Immature natural killer cell (primary cell): ENCODE measurements around the gene ADAMTSL2. TPM values are rescaled to one million over a fixed set of nuclear protein-coding genes. Genes with fewer than 3 reads are reported as not detected.

Experiments used
- DNase-seq, 3 donors: peaks; one replicate each; pipeline ENCODE4 v3.0.0; 2022; ENCODE audit warnings: mixed read lengths in 1 of 3
- H3K27ac Mint-ChIP-seq, 6 donors: one replicate each; pipeline ENCODE4 v1.8.0; 2020; ENCODE audit warnings: mixed read lengths in 6 of 6, mild to moderate bottlenecking in 5 of 6, inconsistent platforms in 4 of 6, moderate library complexity in 3 of 6
- H3K27me3 Mint-ChIP-seq, 3 donors: one replicate each; pipeline ENCODE4 v1.8.0; 2020 to 2021; ENCODE audit warnings: low read depth in 3 of 3, mild to moderate bottlenecking in 3 of 3, mixed read lengths in 3 of 3, moderate library complexity in 3 of 3, inconsistent platforms in 1 of 3
- H3K36me3 Mint-ChIP-seq, 3 donors: one replicate each; pipeline ENCODE4 v1.8.0; 2020; ENCODE audit warnings: mixed read lengths in 3 of 3, inconsistent platforms in 2 of 3, mild to moderate bottlenecking in 2 of 3
- H3K4me1 Mint-ChIP-seq, 2 donors: one replicate each; pipeline ENCODE4 v1.8.0; 2020; ENCODE audit warnings: inconsistent platforms in 2 of 2, mild to moderate bottlenecking in 2 of 2, mixed read lengths in 2 of 2, moderate library complexity in 1 of 2
- H3K4me3 Mint-ChIP-seq, 5 donors: one replicate each; pipeline ENCODE4 v1.8.0; 2020; ENCODE audit warnings: mild to moderate bottlenecking in 5 of 5, mixed read lengths in 5 of 5, inconsistent platforms in 3 of 5, moderate library complexity in 3 of 5
- H3K9me3 Mint-ChIP-seq, 6 donors: one replicate each; pipeline ENCODE4 v1.8.0; 2020; ENCODE audit warnings: mild to moderate bottlenecking in 6 of 6, mixed read lengths in 6 of 6, inconsistent platforms in 4 of 6, moderate library complexity in 3 of 6
- polyA plus RNA-seq, 3 donors: library from polyadenylated mRNA; unstranded; fragments of 300-500 nt; fragmentation: Illumina TruSeq; gene quantifications; one replicate each; pipeline ENCODE4 v1.2.3, GENCODE V29; 2021

The ADAMTSL2 gene
- polyA plus RNA-seq, 3 donors from 2014 or later: not detected

DNA sequence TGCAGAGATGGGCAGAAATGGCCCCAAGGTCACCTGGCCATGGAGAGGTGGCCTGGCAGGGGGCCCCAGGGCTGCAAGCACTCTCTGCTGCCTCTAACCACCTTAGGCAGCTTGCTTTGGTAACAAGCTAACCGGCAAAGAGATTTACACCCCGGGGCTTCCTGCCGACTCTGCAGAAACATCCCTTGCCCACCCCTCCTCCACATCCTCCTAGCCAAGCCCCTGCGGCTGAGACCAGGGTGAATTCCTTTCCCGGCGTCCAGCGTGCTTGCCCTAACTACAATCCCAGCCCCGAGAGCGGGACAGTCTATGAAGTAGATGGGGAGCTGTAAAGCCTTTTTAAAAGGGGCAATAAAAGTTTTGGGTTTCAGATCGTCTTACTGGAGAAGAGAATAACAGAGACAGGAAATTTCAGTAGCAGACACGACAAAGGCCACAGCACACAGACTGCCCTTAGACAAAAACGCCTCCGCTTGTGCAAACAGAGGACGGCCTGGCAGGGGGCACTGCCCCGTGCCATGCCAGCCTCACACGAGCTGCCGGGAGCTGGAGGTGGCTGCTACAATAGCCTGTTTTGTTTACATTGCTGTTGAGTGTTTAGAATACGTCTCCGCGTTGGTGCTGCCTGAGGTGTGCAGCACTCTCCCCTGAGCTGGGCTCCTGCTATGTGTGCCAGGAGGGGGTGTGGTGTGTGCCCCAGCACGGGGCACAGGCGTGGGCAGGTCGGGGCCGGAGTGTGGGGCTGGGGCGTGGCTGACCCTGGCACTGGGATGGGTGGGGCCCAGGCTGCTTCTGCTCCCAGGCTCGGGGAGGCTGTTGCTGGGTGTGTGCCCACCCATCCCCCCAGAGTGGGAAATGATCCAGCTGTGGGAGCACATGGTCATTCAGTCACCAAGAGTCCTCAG, 25.1 kb upstream of the ADAMTSL2 start:
- no peaks in the 10 kb centered on the region for H3K9me3 Mint-ChIP-seq
- H3K4me3 Mint-ChIP-seq: peak overlapping the region; percentile 10 to 64 (median 58)
- peaks cover 0 to 2% (median 0%) of the 10 kb centered on the region in 3 donors for H3K27me3 Mint-ChIP-seq
- H3K36me3 Mint-ChIP-seq: no peaks in the 10 kb centered on the region
- DNase-seq: peak in 1 of 3 donors; percentile 12
- peak overlapping the region in 3 of 6 donors; percentile 15 to 53 (median 35) for H3K27ac Mint-ChIP-seq
- H3K4me1 Mint-ChIP-seq: peaks cover 10% of the 10 kb centered on the region in 2 donors

DNA sequence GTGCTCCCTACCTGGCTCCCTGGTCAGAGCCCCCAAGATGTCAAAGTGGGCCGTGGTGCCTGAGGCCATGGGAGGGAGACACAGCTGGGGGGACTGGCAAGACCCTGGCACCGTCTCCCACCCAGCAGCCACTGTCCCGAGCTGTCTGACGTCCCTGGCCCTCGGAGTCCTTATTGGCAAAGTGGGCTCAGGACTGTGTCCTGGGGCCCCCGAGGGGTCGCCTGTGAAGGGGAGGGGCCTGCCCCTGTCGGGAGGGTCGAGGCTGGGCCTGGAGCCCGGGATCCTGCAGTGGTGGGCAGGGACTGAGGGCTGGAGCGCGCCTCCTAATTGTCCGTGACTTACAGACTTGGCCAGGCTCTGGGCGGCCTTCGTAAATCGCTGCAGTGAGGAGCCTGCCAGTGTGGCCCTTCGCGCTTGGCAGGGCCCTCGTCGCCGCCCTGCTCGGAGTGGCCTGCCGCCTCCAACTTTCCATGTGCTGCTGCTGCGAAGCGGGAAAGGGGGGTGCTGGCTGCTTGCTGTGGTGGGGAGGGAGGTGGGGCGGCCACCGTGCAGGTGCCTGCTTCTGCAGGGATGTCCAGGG, 23.5 kb upstream of the ADAMTSL2 start:
- Mint-ChIP-seq H3K36me3 (no peaks in the 10 kb centered on the region), H3K4me1 (peaks cover 10% of the 10 kb centered on the region in 2 donors), H3K4me3 (no peak overlapping the region), H3K27me3 (peaks cover 0 to 2% (median 0%) of the 10 kb centered on the region in 3 donors), H3K27ac (no peak overlapping the region), H3K9me3 (no peaks in the 10 kb centered on the region)
- no peak for DNase-seq

DNA sequence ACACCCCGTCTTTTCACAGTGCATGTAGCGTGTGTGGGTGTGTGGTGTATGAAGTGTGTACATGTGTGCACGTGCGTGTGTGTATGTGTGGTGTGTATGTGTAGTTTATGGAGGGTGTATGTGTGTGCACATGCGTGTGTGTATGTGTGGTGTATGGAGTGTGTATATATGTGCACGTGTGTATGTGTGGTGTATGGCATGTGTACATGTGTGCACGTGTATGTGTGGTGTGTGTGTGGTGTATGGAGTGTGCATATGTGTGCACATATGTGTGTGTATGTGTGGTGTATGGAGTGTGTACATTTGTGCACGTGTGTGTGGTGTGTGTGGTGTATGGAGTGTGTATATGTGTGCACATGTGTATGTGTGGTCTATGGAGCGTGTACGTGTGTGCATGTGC, 22.9 kb upstream of the ADAMTSL2 start:
- Mint-ChIP-seq H3K27ac (no peak overlapping the region), H3K9me3 (no peaks in the 10 kb centered on the region), H3K4me3 (no peak overlapping the region), H3K4me1 (peaks cover 10% of the 10 kb centered on the region in 2 donors), H3K36me3 (no peaks in the 10 kb centered on the region), H3K27me3 (peaks cover 0 to 2% (median 0%) of the 10 kb centered on the region in 3 donors)
- DNase-seq: no peak

DNA sequence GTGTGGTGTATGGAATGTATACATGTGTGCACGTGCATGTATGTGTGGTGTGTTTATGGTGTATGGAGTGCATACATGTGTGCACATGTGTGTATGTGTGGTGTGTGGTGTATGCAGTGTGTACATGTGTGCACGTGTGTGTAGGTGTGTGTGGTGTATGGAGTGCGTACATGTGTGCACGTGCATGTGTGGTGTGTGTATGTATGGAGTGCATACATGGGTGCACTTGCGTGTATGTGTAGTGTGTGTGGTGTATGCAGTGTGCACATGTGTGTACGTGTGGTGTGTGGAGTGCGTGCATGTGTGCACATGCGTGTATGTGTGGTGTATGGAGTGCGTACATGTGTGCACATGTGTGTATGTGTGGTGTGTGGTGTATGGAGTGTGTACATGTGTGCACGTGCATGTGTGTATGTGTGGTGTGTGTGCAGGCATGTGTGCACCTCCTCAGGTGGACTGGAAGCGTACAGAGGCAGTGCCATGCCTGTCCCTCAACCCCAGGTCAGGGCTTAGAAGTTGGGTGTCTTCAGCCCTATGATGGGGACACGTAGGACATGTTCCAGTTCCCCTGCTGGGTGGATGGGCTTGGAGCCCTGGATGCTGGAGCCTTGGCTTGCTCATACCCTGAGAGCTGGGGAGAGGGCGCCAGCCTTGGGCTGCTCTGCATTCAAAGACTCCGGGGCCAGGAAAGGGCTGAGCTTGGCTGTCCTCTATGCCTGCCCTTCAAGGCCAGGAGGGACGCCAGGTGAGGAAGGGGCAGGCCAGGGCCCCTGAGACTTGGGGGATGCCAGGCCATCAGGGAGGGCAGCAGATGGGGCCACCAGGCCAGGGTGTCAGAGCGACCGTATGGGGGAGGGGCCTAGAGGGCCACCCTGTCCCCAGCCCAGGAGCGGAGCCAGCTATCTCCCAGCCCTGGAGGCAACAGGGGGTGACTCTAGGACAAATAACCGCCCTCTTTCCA, 22.0 kb upstream of the ADAMTSL2 start:
- H3K9me3 Mint-ChIP-seq: no peaks in the 10 kb centered on the region
- H3K27me3 Mint-ChIP-seq: peaks cover 0 to 2% (median 0%) of the 10 kb centered on the region in 3 donors
- no peak overlapping the region for H3K4me3 Mint-ChIP-seq
- H3K27ac Mint-ChIP-seq: no peak overlapping the region
- peaks cover 10% of the 10 kb centered on the region in 2 donors for H3K4me1 Mint-ChIP-seq
- no peaks in the 10 kb centered on the region for H3K36me3 Mint-ChIP-seq
- no peak for DNase-seq

- no peaks in the 10 kb centered on the region for H3K36me3 Mint-ChIP-seq
- peaks cover 0 to 2% (median 0%) of the 10 kb centered on the region in 3 donors for H3K27me3 Mint-ChIP-seq
- no peak for DNase-seq
- peaks cover 10% of the 10 kb centered on the region in 2 donors for H3K4me1 Mint-ChIP-seq
- H3K4me3 Mint-ChIP-seq: no peak overlapping the region
- H3K27ac Mint-ChIP-seq: no peak overlapping the region
- no peaks in the 10 kb centered on the region for H3K9me3 Mint-ChIP-seq
Observed at GRCh38 chr9:133513214-133514100, 21.0 kb upstream of the ADAMTSL2 start.

GRCh38 chr9:133514460-133515239, 19.9 kb upstream of the ADAMTSL2 start:
- Mint-ChIP-seq H3K27me3 (no peaks in the 10 kb centered on the region), H3K9me3 (no peaks in the 10 kb centered on the region), H3K4me3 (no peak overlapping the region), H3K27ac (no peak overlapping the region), H3K36me3 (no peaks in the 10 kb centered on the region), H3K4me1 (peaks cover under 1% of the 10 kb centered on the region in 2 donors)
- DNase-seq: no peak

DNA sequence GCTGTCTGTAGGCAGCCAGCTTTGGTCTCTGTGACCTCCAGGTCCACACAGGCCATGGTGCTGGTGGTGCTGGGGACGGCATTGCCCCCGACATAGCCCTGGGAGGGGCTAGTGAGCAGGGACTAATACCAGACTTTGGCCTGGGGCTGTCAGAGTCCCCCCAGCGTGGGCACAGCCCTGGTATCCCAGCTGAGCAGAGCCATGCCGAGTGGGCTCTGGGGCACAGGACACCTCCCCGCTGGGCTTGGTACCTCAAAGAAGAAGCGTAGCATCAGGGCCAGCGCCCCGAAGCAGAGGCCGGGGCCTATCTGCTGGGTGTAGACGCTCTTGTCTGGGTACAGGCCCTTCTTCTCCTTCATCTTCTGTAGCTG, 19.3 kb upstream of the ADAMTSL2 start:
- no peaks in the 10 kb centered on the region for H3K36me3 Mint-ChIP-seq
- no peak overlapping the region for H3K4me3 Mint-ChIP-seq
- H3K4me1 Mint-ChIP-seq: no peaks in the 10 kb centered on the region
- no peak for DNase-seq
- H3K9me3 Mint-ChIP-seq: no peaks in the 10 kb centered on the region
- no peak overlapping the region for H3K27ac Mint-ChIP-seq
- no peaks in the 10 kb centered on the region for H3K27me3 Mint-ChIP-seq

DNA sequence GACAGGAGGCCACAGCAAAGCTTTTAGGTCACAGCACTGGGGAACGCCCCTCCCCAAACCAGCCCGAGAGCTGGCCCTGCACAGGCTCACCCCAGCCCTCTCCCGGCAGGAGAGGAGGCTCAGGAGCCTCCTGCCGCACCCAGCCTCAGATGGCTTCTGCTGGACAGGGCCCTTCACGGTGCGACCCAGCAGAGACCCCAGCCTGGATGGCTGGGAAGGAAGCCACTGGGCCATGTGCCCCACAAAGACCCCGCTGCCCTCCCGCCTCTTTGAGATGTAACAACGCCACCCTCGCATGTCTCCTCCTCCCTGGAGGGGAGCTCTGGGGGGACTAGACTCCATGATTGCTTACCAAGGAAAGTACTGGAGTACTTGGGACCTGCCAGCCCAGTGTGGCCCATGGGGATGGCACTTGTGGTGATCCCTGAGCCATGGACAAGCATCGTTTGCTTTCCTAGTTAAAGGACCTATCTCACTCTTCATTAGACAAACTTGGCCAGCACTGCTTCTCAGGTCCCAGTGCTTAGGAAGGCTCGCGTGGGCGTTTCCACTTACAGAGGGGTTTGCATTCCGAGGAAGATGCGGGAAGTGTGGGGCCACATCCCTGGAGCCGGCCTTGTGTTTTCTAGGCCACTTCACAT, 18.8 kb upstream of the ADAMTSL2 start:
- Mint-ChIP-seq H3K4me1 (no peaks in the 10 kb centered on the region), H3K9me3 (no peaks in the 10 kb centered on the region), H3K4me3 (no peak overlapping the region), H3K27me3 (no peaks in the 10 kb centered on the region), H3K27ac (no peak overlapping the region), H3K36me3 (no peaks in the 10 kb centered on the region)
- DNase-seq: no peak

GRCh38 chr9:133516256-133516960, 18.1 kb upstream of the ADAMTSL2 start:
- no peak for DNase-seq
- Mint-ChIP-seq H3K36me3 (no peaks in the 10 kb centered on the region), H3K27ac (no peak overlapping the region), H3K27me3 (peaks cover 0 to 2% (median 0%) of the 10 kb centered on the region in 3 donors), H3K4me3 (no peak overlapping the region), H3K9me3 (no peaks in the 10 kb centered on the region), H3K4me1 (no peaks in the 10 kb centered on the region)

- no peak for DNase-seq
- no peaks in the 10 kb centered on the region for H3K36me3 Mint-ChIP-seq
- no peaks in the 10 kb centered on the region for H3K4me1 Mint-ChIP-seq
- peaks cover 0 to 2% (median 0%) of the 10 kb centered on the region in 3 donors for H3K27me3 Mint-ChIP-seq
- no peaks in the 10 kb centered on the region for H3K9me3 Mint-ChIP-seq
- no peak overlapping the region for H3K4me3 Mint-ChIP-seq
- H3K27ac Mint-ChIP-seq: no peak overlapping the region
Observed at GRCh38 chr9:133516961-133517350, 17.5 kb upstream of the ADAMTSL2 start.

DNA sequence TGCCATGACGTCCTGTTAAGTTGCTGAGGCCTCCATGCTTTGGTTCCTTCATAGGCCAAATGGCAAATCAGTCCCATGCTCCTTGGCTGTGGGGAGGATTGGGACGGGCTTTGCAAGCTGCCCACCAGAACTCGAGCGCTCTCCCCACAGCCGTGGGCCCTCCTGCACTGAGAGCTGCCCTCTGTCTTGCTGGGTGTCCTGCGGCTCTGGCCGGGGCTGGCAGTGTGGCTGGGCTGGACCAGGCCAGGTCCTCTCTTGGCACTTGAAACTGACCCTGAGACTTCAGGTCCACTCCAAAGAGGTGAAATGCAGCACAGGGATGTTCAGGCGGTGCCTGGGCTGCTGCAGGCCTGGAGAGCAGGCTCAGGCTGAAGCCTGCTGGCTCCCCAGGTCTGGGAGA, 16.8 kb upstream of the ADAMTSL2 start:
- H3K4me3 Mint-ChIP-seq: no peak overlapping the region
- no peak overlapping the region for H3K27ac Mint-ChIP-seq
- H3K27me3 Mint-ChIP-seq: peaks cover 0 to 2% (median 0%) of the 10 kb centered on the region in 3 donors
- no peaks in the 10 kb centered on the region for H3K4me1 Mint-ChIP-seq
- no peak for DNase-seq
- H3K36me3 Mint-ChIP-seq: no peaks in the 10 kb centered on the region
- H3K9me3 Mint-ChIP-seq: no peaks in the 10 kb centered on the region
